NCI-H2171 (cell line): ENCODE measurements around the gene SLC12A4.
A peak's percentile ranks its signal among the peaks of the same experiment; 100 is the strongest.
"Not testable (repeated sequence)": the region's sequence is repeated elsewhere in the genome, so short reads cannot be mapped to it uniquely, and the experiment has no call there.

ENCODE experiments used
- DNase-seq: peaks from one replicate; lab custom pipeline; 2025; lab: John Stamatoyannopoulos, UW

Gene SLC12A4

DNA sequence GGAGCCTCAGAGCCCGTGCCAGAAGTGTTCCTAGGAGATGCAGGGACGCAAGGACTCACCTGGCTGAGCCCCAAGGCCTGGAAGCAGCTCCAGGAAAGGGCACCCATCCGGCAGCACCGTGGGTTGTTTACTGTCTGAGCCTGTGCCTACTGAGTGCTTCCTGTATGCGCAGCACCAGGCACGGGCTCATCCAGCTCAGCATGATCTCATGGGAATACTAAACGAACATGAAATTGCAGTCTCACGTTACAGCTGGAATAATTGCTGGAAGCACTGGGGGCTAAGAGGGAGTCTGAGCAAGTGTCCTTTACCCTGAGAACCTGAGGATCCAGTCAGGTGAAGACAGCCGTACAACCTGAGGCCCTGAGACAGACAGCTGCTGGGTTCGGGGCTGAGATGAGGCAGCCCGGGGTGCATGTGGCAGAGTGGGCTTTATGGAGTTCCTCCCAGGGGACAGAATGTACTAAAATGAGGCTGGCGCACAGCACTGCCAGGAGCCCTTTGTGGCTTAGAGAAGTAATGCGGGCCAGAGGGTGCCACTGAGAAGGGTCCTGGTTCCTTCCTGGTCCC, 42.2 kb downstream of the SLC12A4 start:
- peak; percentile 96 for DNase-seq

DNA sequence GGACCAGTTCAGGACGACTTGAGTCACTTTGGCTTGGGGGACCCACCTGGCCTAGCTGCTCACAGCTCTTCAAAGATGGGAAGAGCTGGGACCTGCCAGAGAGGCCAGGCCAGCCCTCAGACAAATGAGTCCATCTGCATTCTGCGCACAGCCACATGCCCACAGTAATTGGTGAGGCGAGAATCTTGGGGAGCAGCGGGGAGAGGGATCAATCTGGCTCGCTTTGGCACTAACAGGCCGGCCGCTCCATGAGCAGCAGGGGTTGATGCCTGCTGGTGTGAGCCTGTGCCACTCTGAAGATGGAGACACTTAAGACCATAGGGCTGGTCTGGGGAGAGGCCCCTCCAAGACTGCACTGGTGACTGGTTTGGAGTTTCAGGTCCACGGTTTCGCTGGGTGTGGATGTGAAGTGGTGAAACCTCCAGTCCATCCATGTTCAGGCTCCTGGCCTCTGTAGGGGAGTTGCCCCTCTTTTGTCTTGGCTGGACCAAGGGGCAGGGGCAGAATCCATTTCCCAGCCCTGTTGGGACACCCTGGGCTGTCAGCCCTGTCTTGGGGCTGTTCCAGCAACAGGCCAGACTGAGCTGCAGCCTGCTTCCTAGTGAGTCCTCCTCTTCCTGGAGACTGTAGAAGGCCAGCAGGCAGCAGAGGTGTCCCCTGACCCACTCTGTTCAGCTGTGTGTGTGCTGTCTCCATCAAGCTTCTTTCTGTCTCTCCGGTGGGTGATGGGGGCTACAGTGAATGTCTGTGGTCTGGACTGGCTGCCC, 44.1 kb downstream of the SLC12A4 start:
- DNase-seq = no peak

DNA sequence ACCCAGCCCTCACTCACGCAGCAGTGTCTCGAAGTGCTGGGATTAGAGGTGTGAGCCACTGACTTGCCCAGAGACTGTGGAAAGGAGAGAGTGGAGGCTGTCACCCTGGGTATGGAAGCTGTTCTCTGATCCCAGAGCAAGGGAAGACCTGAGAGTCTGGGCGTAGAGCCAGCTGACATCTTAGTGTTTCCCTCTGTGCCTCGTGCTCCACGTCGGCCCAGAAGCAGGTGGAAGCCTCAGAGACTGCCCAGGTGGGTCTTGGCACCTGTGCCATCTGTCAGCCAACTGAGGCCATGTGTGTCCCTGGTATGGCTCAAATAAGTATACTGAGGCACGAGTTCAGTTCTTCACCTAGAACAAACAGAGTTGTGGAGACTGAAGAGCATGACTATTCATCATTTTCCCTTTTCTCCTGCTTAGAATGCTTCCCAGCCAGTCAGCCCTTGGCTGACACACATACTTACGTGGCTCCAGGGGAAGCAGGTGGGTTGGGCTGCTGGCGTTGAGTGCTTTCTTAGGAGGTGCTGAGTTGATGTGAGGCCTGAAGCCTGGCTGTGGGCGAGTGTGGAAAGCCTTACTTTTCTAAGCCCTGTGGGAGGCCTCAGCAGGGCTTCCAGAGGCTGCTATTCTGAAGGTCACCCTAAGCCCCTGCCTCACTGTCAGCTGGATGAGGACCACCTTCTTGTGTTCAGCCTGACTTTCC, 44.9 kb downstream of the SLC12A4 start:
- DNase-seq = peak; percentile 81

DNA sequence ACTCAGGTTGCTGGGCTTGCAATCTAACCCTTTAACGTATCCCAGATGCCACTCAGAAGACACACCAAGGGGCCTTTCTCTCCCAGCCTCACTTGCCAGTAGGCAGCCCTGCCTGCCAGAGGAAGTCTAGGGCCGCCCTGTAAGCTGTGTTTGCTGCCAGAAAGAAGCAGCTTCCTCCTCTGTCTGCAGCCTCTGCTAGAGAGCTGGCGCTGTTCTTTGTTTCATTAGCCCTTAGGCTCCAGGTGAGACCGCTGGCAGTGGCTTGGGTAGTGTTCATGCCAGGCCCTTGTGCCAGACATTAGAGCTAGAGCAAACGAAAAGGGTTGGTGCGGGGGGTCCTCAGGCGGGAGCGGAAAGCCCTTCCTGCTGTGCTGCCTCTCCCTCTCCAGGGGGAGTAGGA, 45.7 kb downstream of the SLC12A4 start:
- no peak for DNase-seq

DNA sequence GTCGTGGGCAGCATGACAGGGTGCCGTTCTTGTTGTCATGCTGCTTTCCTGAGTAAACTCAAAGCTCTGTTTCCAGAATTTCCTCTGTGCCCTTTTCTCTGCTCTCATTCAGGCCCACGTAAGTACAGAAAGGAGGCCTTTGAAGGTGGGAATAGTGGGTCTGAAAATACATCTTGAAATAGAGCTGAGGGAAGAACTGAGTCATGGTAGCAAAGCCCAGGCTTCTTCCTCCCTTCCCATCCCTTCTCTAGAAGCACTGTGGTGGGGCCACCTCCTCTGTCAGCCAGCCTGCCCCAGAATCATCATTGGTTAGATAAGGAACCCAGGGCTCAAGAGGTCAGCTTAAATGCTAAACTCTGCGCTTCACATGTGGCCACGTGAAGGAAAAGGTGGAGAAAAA, 46.2 kb downstream of the SLC12A4 start:
- no peak for DNase-seq

DNA sequence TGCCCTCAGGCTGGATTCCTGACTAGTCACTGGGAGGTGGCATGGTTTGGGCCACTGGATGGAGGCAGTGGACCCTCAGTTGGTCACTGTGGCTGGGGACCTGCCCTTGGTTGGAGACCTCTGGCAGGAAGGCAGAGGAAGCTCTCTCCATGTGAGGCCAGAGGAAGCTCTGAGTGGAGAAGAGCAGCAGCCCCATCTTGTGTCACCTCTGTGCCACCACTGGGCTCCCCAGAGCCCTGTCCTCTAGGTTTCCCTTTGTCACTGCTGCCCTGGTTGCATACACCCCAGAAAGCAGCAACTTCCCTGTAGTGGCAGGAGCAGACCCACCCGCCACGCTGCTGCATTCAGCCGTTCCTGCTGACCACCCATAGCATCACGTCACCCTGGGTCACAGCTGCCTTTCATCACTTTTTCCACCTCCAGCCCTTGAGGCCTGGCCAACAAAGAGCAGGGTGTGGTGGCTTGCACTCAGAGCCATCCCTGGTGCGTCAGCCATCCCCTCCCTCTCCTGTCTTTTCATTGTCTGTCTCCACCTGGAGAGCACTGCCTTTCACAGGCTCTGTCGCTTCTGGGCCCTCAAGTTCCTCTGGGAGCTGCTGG, 48.7 kb downstream of the SLC12A4 start:
- DNase-seq = no peak

DNA sequence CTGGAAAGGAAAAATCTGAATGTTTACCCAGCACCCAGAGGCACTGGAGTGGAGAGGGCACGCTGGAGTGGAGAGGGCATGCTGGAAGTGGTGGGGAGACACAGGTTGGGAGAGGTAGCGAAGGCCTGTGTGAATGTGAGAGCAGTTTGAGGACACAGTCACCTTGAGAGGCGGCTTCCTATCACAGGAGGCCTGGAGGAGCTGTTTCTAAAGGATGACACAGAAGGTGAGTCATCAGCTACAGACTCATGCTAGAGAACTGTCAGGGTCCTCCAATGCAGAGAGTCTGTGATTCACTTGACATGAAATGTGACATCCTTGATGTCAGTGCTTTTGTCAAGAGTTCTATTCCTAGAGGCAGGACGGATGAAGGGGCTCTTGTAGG, 50.6 kb downstream of the SLC12A4 start:
- no peak for DNase-seq

DNA sequence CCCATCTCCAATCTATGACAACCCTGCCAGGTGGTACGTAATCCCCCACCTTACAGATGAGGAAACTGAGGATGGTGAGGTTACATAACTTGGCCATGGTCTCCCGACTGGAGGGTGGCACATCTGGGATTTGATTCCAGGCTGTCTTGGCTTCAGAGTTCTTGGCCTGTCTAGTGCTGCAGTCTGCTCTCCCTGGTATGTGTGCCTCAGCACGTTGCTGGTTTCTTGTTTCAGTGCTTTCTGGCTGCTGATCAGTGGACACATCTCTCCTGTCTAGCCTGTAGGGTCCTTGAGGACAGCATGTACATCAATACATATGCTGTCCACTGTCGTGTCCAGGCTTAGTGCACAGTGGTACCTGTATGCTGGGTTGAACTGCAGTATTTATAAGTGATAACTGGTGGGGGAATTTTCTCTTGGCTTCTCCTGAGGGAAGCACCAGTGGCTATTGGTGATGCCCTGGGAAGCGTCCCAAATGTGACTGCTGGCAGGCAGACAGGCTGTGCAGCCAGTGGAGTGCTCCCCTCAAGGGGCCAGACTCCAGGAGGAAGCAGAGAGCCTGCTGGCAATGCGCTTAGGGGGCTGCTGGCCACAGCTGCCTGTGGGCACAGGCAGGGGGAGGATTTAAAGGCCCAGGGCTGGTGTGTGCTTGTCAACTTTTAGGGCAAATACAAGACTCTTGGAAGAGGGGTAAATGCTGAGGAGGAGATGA, 51.1 kb downstream of the SLC12A4 start:
- DNase-seq = no peak

DNA sequence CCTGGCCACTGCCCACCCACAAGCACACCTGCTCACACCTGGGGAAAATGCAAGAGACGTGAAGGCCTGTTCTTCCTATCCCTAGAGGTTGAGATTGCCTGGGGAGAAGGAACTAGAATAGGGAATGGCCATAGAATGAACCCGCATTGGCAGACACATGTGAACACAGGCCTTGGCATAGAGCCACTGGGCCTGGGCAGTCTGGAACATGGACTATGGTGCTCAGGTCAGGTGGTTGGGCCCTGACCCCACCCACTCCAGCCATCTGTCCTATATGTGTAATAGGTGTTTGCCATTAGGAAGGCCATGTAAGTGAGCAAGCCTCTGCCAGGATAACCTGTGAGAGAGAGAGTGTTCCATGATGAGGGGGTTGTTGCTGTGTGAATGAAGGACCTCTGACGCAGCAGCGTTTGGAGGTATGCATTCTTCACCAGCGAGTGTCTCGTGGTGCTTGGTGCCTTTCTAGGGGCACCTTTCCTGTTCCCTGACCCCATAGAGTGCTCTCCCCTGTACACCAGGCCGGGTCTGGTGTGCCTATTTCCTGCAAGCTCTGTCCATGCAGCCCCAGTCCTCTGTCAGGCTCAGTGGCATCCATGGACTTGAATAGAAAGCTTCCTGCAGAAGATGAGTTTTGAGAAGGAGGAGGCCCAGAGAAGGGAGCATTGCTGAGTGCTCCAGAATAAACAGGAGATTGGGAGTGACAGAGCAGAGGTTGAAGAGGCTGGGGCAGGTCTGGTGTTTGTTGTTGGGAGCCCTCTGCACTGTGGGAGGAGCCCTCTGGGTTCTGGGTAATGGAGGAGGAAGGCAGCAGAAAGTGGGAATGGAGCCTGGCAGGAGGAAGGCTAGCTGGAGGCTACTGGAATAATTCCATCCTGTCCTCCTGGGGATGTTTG, 52.4 kb downstream of the SLC12A4 start:
- DNase-seq = no peak

DNA sequence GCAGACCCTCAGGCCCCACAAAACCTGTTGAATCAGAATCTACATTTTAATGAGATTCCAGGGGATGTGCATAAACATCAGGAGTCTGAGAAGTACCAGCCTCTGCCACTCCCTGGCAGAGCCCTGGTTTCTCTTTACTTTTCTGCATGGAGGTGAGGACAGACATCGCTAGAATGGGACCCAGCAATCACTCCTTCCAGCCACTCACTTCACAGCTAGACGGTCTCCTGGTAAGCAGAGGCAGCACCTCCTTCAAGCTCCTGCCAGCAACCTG, 53.0 kb downstream of the SLC12A4 start:
- not testable (repeated sequence) for DNase-seq

DNA sequence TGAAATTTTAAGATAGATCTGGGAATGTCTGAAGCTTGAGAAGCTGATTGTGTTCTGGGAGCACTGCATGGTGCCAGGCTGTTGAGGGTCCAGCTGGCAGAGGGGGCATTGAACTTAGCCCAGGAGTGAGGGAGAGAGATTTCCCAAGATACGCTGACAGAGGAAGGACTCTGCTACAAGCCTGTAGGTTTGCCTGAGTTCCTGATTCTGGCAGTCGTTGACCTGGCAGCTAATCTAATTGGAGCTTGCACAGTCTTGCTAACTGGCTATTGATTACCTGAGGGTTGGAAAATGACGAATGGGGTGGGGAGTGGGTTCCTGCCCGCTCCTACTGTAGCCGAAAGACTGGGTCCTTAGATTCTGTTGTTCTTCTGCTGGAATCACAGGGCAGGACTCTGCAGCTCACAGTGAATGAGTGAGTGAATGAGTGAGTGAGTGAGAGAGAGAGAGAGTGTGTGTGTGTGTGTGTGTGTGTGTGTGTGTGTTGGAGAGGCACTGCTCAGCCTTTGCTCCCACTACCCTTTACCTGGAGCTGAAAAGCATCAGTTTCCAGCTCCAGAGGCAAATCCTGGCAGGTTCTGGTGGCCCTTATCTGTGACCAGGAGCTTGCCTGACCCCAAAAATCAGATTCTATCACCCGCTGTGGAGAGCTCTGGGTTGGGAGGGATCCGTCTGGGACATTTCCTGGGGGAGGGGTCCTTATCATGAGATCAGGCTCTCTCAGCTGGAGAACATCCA, 53.5 kb downstream of the SLC12A4 start:
- DNase-seq = no peak

DNA sequence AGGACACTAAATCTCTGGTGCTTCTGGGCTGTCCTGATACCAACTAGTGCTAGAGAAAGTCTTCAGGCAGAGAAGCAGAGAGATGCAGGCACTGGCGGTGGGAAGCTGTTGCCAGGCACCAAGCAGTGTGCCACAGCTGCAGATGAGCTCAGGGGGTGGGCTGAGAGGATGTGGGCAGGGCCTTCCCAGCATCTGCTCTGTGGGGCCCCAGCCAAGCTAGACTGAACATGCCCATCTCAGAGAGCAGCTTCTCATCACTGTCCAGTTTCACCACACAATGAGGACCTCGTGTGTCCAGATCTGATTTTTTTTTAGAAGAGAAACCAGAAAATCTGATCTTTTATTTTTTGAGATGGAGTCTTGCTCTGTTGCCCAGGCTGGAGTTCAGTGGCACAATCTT, 58.3 kb downstream of the SLC12A4 start:
- peak; percentile 41 for DNase-seq

DNA sequence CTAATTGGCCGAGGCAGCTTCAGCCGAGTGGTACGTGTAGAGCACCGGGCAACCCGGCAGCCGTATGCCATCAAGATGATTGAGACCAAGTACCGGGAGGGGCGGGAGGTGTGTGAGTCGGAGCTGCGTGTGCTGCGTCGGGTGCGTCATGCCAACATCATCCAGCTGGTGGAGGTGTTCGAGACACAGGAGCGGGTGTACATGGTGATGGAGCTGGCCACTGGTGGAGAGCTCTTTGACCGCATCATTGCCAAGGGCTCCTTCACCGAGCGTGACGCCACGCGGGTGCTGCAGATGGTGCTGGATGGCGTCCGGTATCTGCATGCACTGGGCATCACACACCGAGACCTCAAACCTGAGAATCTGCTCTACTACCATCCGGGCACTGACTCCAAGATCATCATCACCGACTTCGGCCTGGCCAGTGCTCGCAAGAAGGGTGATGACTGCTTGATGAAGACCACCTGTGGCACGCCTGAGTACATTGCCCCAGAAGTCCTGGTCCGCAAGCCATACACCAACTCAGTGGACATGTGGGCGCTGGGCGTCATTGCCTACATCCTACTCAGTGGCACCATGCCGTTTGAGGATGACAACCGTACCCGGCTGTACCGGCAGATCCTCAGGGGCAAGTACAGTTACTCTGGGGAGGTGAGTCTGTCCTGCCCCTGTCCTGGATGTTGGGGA, 59.2 kb downstream of the SLC12A4 start:
- DNase-seq = no peak

DNA sequence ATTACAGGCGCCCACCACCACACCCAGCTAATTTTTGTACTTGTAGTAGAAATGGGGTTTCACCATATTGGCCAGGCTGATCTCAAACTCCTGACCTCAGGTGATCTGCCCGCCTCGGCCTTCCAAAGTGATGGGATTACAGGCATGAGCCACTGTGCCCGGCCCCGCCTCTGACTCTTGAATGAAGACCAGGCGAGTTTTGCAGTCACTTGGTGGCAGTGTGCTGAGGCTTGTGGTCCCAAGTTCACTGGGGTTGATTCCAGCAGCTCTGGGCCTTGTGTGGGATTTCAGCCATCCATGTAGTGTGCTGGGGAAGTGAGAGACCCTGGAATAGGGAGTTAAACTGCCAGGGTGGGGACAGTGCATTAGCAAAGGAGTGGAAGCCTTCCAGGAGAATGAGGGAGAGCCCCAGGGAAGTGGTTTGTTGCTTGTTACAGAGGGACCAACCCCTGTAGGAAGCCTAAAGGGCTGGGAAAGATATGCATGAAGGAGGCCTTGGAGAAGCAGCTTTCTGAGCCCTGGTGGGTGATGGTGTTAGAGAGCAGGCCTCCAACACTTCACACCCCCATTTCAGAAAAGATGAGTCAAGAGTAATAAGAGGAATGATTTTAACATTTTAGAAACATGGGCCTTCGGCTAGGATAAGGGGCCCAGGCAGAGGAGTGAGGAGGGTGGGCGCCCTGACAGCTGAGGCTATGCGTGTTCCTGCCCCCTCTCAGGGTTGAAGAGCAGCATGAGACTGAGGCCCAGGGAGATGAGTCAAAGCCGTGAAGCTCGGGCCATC, 60.8 kb downstream of the SLC12A4 start:
- DNase-seq = no peak

DNA sequence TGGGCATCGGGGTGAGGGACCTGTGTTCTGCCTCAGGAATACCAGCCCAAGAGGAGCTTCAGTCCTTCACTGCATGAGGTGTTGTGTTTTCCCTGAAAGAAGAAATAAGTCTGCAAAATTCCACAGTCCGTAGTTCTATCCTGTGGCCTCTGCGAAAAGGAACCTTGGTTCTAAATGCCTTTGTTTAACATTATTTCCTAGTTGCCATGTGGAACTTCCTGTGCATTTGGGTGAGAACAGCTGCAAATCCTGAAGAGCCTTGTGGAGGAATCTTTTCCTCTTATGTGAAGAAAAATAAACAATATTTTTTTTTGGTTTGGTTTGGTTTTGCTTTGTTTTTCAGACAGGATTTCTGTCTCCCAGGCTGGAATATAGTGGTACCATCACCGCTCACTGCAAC, 65.6 kb downstream of the SLC12A4 start:
- no peak for DNase-seq

DNA sequence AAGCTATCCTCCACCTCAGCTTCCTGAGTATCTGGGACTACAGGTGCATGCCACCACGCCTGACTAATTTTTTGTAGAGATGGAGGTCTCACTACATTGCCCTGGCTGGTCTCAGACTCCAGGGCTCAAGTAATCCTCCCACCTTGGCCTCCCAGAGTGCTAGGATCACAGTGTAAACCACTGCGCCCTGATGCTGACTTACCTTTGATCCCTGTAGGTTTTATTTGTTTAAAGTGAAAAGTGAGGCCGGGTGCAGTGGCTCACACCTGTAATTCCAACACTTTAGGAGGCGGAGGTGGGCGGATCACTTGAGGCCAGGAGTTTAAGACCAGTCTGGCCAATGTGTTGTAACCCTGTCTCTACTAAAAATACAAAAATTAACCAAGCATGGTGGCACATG, 66.7 kb downstream of the SLC12A4 start:
- DNase-seq = no peak

DNA sequence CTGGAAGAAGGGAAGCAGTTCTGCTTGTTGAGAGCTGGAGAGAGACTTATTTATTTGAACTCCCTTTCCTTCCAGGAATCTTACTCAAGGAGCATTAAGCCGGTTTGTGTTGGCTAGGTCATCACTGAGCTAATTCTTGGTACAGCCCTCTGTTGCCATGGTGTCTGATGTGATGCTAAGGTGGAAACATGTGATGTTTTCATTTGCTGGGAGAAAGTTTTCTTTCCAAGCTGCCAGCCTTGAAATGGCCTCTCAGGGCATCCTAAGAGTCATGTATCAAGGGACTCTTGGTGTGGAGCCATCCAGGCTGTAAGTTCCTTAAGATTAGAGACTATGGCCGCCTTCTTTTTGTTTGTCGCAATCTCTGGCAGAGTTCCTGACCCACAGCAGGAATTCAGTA, 71.2 kb downstream of the SLC12A4 start:
- DNase-seq = no peak

DNA sequence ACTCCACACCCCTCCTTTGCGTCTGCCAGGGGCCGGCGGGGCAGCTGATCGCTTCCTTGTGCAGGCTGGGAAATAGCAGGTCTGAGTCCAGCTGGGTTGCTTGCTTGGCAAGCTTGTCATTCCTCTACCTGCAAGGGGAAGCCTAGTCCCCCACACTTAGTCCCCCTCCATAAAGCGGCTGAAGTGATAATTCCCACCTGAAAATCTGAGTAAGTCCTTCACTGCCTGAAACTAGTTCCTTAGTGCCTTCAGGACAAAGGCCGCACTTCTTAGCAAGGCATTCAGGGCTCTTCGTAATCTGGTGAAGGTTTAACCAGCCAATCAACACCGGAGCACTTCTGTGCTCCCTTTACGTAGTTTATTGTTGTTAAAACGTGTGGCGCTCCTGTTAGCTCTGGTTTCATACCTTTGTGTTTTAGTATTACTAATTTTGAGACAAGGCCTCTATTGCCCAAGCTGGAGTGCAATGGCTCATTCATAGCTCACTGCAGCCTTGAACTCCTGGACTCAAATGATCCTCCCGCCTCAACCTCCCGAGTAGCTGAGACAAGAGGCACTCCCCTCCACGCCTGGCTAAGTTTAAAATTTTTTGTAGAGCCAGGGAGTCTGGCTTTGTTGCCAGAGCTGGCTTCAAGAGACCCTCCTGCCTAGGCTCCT, 74.6 kb downstream of the SLC12A4 start:
- DNase-seq = no peak
